IMR-90 (cell line): ENCODE measurements around the gene CC2D2A. TPM values are rescaled to one million over a fixed set of nuclear protein-coding genes. Genes with fewer than 3 reads are reported as not detected.
A peak's percentile ranks its signal among the peaks of the same experiment; 100 is the strongest.

Experiments
- ATAC-seq: fragments of 200-7000 bp; cut with Tn5 transposase; 2 replicates; pipeline ENCODE4 v1.9.1; 2020; ENCODE audit warnings: low read depth, mild to moderate bottlenecking, moderate library complexity
- BruUV-seq: library from RNA; stranded (reverse); fragments of 400-500 nt; replicated peaks from 2 replicates; lab custom pipeline; 2021; lab: Mats Ljungman, UMichigan
- CTCF ChIA-PET: fragments of 300-600 bp; formaldehyde crosslinking; extraction: SDS; loops from one replicate; lab custom pipeline; 2021; ENCODE audit warnings: antibody characterized with exemption; lab: Yijun Ruan, JAX
- POLR2A ChIA-PET: fragments of 300-600 bp; sonication (Branson Sonifier 250); formaldehyde crosslinking; loops from one replicate; lab custom pipeline; 2022; ENCODE audit warnings: antibody characterized with exemption; ENCODE audit not compliant: unreplicated experiment; lab: Charles Lee
- DNase-seq: peaks from one replicate; pipeline ENCODE4 v3.0.0; 2013
- H2AFZ ChIP-seq: replicated peaks from 2 replicates; pipeline ENCODE3; 2013; ENCODE audit warnings: low read length, mild to moderate bottlenecking; ENCODE audit not compliant: poor library complexity
- H2AK5ac ChIP-seq: 2 replicates; pipeline ENCODE4 v1.6.1; 2013; ENCODE audit warnings: low read depth, low read length, inconsistent platforms
- H2AK9ac ChIP-seq: replicated peaks from 2 replicates; pipeline ENCODE3; 2013; ENCODE audit warnings: mild to moderate bottlenecking, low read depth, low read length, moderate library complexity; ENCODE audit not compliant: poor library complexity
- H2BK120ac ChIP-seq: 2 replicates; pipeline ENCODE4 v1.6.1; 2013; ENCODE audit warnings: low read depth, low read length, inconsistent platforms
- H2BK15ac ChIP-seq: 3 replicates; pipeline ENCODE4 v1.6.1; 2013; ENCODE audit warnings: low read depth, low read length, inconsistent platforms
- H2BK20ac ChIP-seq: 2 replicates; pipeline ENCODE4 v1.6.1; 2013; ENCODE audit warnings: low read depth, mild to moderate bottlenecking, inconsistent platforms, low read length, moderate library complexity
- H2BK5ac ChIP-seq: 2 replicates; pipeline ENCODE4 v1.6.1; 2013; ENCODE audit warnings: mild to moderate bottlenecking, low read depth, low read length, inconsistent platforms; ENCODE audit not compliant: poor library complexity, severe bottlenecking
- H3K14ac ChIP-seq: replicated peaks from 2 replicates; pipeline ENCODE4 v1.6.1; 2013; ENCODE audit warnings: low read depth, low read length, inconsistent platforms
- H3K18ac ChIP-seq: 2 replicates; pipeline ENCODE4 v1.6.1; 2013; ENCODE audit warnings: low read depth, low read length, control low read depth
- H3K23ac ChIP-seq: 2 replicates; pipeline ENCODE4 v1.6.1; 2013; ENCODE audit warnings: low read depth, low read length, inconsistent platforms
- H3K27ac ChIP-seq: 2 replicates; pipeline ENCODE4 v1.5.1; 2013; ENCODE audit warnings: mild to moderate bottlenecking, control low read depth, low read length; ENCODE audit not compliant: insufficient read depth
- H3K27me3 ChIP-seq: 2 replicates; pipeline ENCODE4 v1.6.1; 2013; ENCODE audit warnings: low read length; ENCODE audit not compliant: control insufficient read depth, insufficient read depth
- H3K36me3 ChIP-seq: 2 replicates; pipeline ENCODE4 v1.6.1; 2013; ENCODE audit warnings: low read length, mixed read lengths; ENCODE audit not compliant: control insufficient read depth, insufficient read depth
- H3K4ac ChIP-seq: 2 replicates; pipeline ENCODE4 v1.6.1; 2013; ENCODE audit warnings: low read depth, low read length, inconsistent platforms
- H3K4me1 ChIP-seq: 2 replicates; pipeline ENCODE4 v1.6.1; 2013; ENCODE audit warnings: low read length, mixed read lengths; ENCODE audit not compliant: control insufficient read depth, insufficient read depth
- H3K4me2 ChIP-seq: 2 replicates; pipeline ENCODE4 v1.6.1; 2013; ENCODE audit warnings: low read depth, mild to moderate bottlenecking, control low read depth, low read length, moderate library complexity
- H3K4me3 ChIP-seq: 2 replicates; pipeline ENCODE4 v1.5.1; 2013; ENCODE audit warnings: low read depth, mild to moderate bottlenecking, control low read depth, low read length, moderate library complexity; ENCODE audit not compliant: insufficient read depth
- H3K56ac ChIP-seq: 2 replicates; pipeline ENCODE4 v1.6.1; 2013; ENCODE audit warnings: low read length, inconsistent platforms; ENCODE audit not compliant: insufficient read depth; ENCODE audit errors: extremely low read depth
- H3K79me1 ChIP-seq, 2 experiments: 2 replicates each; pipeline ENCODE4 v1.6.1; 2013; ENCODE audit warnings: low read length in 2 of 2, inconsistent platforms in 1 of 2, low read depth in 1 of 2
- H3K9ac ChIP-seq: 2 replicates; pipeline ENCODE4 v1.6.1; 2013; ENCODE audit warnings: low read depth, low read length, control low read depth
- H3K9me1 ChIP-seq: 2 replicates; pipeline ENCODE4 v1.6.1; 2013; ENCODE audit warnings: low read length, inconsistent platforms; ENCODE audit not compliant: insufficient read depth
- H3K9me3 ChIP-seq: 2 replicates; pipeline ENCODE4 v1.6.1; 2013; ENCODE audit warnings: low read length; ENCODE audit not compliant: control insufficient read depth, insufficient read depth
- H4K20me1 ChIP-seq: 2 replicates; pipeline ENCODE4 v1.6.1; 2013; ENCODE audit warnings: low read length, inconsistent platforms; ENCODE audit not compliant: insufficient read depth
- H4K5ac ChIP-seq: 2 replicates; pipeline ENCODE4 v1.6.1; 2013; ENCODE audit warnings: mild to moderate bottlenecking, low read depth, low read length, control low read depth
- H4K8ac ChIP-seq, 2 experiments: 2 replicates each; pipeline ENCODE4 v1.6.1; 2013; ENCODE audit warnings: low read depth in 2 of 2, low read length in 2 of 2, control low read depth in 1 of 2, inconsistent platforms in 1 of 2
- H4K91ac ChIP-seq: 2 replicates; pipeline ENCODE4 v1.6.1; 2013; ENCODE audit warnings: low read depth, low read length, inconsistent platforms; ENCODE audit not compliant: insufficient read depth
- CEBPB ChIP-seq: IDR thresholded peaks from 2 replicates; pipeline ENCODE4 v1.6.1; 2012; ENCODE audit warnings: low read depth, low read length, improper control_type of control experiment
- MAFK ChIP-seq: IDR thresholded peaks from 2 replicates; pipeline ENCODE4 v1.6.1; 2012; ENCODE audit warnings: low read depth, low read length, improper control_type of control experiment
- MAZ ChIP-seq: IDR thresholded peaks from 2 replicates; pipeline ENCODE4 v1.6.1; 2012; ENCODE audit warnings: low read depth, mild to moderate bottlenecking, low read length, improper control_type of control experiment, moderate library complexity, borderline replicate concordance
- NFE2L2 ChIP-seq: fragments of 150-350 bp; IDR thresholded peaks from 2 replicates; pipeline ENCODE4 v1.6.1; 2016; ENCODE audit warnings: low read depth, mild to moderate bottlenecking, low read length
- WGBS, 2 experiments: methylation state at CpG; one replicate each; pipeline versions ENCODE4 v1.1.5 to v1.1.7; 2013; ENCODE audit warnings: missing lambda C conversion rate in 2 of 2; ENCODE audit not compliant: insufficient read length in 1 of 2; ENCODE audit errors: extremely low coverage in 2 of 2; 5-methylcytosine and 5-hydroxymethylcytosine counted together
- dilution Hi-C: fragments of 300-500 bp; cut with HindIII; formaldehyde crosslinking; loops from one replicate; pipeline ENCODE4 v1.14.3; 2018; ENCODE audit warnings: low sequenced_read_pairs; ENCODE audit not compliant: unreplicated experiment
- in situ Hi-C: fragments of 300-500 bp; cut with MboI; formaldehyde crosslinking; loops from 3 replicates; pipeline ENCODE4 v1.14.3; 2019; ENCODE audit warnings: low sequenced_read_pairs, inconsistent platforms, mixed read lengths
- intact Hi-C: fragments of 100-400 bp; cut with micrococcal nuclease; formaldehyde crosslinking; loops from 2 replicates; pipeline ENCODE4 v1.10.0; 2022
- polyA plus RNA-seq, 3 experiments: library from polyadenylated mRNA; depleted of rRNA; stranded (reverse); fragments of >200 nt; gene quantifications; 2 replicates each; pipeline ENCODE4 v1.2.3, GENCODE V29; 2012; ENCODE audit warnings: low replicate concordance in 1 of 3
- total RNA-seq: library from RNA; depleted of rRNA; stranded (reverse); fragments of >200 nt; gene quantifications from 2 replicates; pipeline ENCODE4 v1.2.3, GENCODE V29; 2012

The CC2D2A gene
- total and polyA plus RNA-seq, 2 of the 4 experiments (the other 2 are of a cell fraction): 20.8 to 26.3 TPM

DNA sequence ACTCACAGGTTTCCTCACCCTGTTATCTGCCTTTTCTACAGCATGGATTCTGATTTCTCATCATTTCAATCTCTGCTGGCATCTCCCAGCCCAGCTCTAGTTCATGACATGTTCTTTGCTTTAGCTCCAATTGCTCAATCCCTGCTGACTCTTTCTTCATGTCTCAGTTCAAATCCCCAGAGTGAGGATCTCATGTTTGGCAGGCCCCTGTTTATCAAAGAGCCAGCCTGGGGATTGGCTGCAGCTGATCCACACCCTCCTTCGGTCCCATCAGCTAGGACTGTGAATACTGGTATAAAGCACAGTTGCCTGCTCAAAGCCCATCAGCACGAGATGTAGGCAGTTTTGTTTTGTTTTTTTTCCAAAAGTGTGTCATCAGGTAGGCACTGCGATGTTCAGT lies 14.4 kb upstream of the CC2D2A start:
- H3K18ac ChIP-seq: peak overlapping the region; percentile 57
- H3K9me3 ChIP-seq: no peaks in the 10 kb centered on the region
- peaks cover 36% of the 10 kb centered on the region for H3K4me1 ChIP-seq
- H3K79me1 ChIP-seq: no peaks in the 10 kb centered on the region
- peaks cover 8% of the 10 kb centered on the region; the same call in 1 of the 2 replicates for H4K20me1 ChIP-seq
- H2BK15ac ChIP-seq: 0 out of 3 replicates have a peak overlapping the region, but pooled peaks have one; percentile 46
- no peak for TF ChIP-seq MAZ
- no peak for TF ChIP-seq NFE2L2
- TF ChIP-seq MAFK: no peak
- TF ChIP-seq CEBPB: peak; percentile 88
- H4K5ac ChIP-seq: peak overlapping the region; percentile 17
- DNase-seq: peak; percentile 50
- intact Hi-C loops: loop anchor here (5.0 kb wide), 1 partner anchor 438 kb away; no protein-coding TSS in a partner anchor
- CTCF ChIA-PET: interaction anchor here (0.6 kb wide), 1 partner anchor 182 kb away, joined by 6 read pairs; no protein-coding TSS in a partner anchor
- no TSS peak for BruUV-seq
- peak overlapping the region in 1 of 2 experiments; percentile 45; a peak in 1 of 4 replicates for H4K8ac ChIP-seq
- H3K23ac ChIP-seq: no peak overlapping the region
- peak overlapping the region; percentile 48; the same call in 1 of the 2 replicates for H2AK5ac ChIP-seq
- H2BK5ac ChIP-seq: no peak overlapping the region
- ATAC-seq: no peak
- H2BK20ac ChIP-seq: peak overlapping the region; percentile 2; the same call in 1 of the 2 replicates
- no CpG with 5 or more reads among the region's 3 CpGs for WGBS, 2 experiments
- H3K14ac ChIP-seq: no peak overlapping the region
- H2AFZ ChIP-seq: no peak overlapping the region
- H3K36me3 ChIP-seq: no peaks in the 10 kb centered on the region
- H3K27ac ChIP-seq: no peak overlapping the region
- H3K4ac ChIP-seq: peak overlapping the region; percentile 8
- H3K4me3 ChIP-seq: no peak overlapping the region
- in situ Hi-C loops: loop anchor here (5.0 to 25.0 kb wide), 5 partner anchors 120 to 1818 kb away; partner anchors contain the start of gene BOD1L1
- H2AK9ac ChIP-seq: no peak overlapping the region
- dilution Hi-C loops: no loop called here
- peak overlapping the region; percentile 45 for H2BK120ac ChIP-seq
- peak overlapping the region; percentile 0; the same call in 1 of the 2 replicates for H4K91ac ChIP-seq
- POLR2A ChIA-PET: no interaction called here
- peaks cover 18% of the 10 kb centered on the region for H3K9me1 ChIP-seq
- no peak overlapping the region for H3K9ac ChIP-seq
- no peaks in the 10 kb centered on the region; the same call in 1 of the 2 replicates for H3K27me3 ChIP-seq
- H3K56ac ChIP-seq: no peak overlapping the region
- no peak overlapping the region for H3K4me2 ChIP-seq
